Activated T-helper 2 cell treated with anti-CD3 and anti-CD28 coated beads, Interferon-gamma antibody, Interleukin-2, Interleukin-4, amounts not matched to agents 10 μg/mL and 5 μg/mL and 100 μg/mL, durations not matched to agents 14 hours and 24 hours and 36 hours (primary cell): ENCODE data around the gene BID. TPM values are rescaled to one million over a fixed set of nuclear protein-coding genes. Genes with fewer than 3 reads are reported as not detected.
A peak's percentile ranks its signal among the peaks of the same experiment; 100 is the strongest.

ENCODE experiments used
- DNase-seq: peaks from one replicate; pipeline ENCODE4 v3.0.0; 2021; ENCODE audit warnings: low spot score
- H3K27ac Mint-ChIP-seq: one replicate; pipeline ENCODE4 v1.8.0; 2021; ENCODE audit warnings: mixed read lengths
- H3K27me3 Mint-ChIP-seq: one replicate; pipeline ENCODE4 v1.8.0; 2021; ENCODE audit warnings: low read depth, mixed read lengths
- H3K36me3 Mint-ChIP-seq: one replicate; pipeline ENCODE4 v1.8.0; 2021; ENCODE audit warnings: low read depth, mixed read lengths
- H3K4me1 Mint-ChIP-seq: one replicate; pipeline ENCODE4 v1.8.0; 2021; ENCODE audit warnings: low read depth, mixed read lengths
- H3K4me3 Mint-ChIP-seq: one replicate; pipeline ENCODE4 v1.8.0; 2021; ENCODE audit warnings: low read depth, mild to moderate bottlenecking, moderate library complexity, mixed read lengths
- H3K9me3 Mint-ChIP-seq: one replicate; pipeline ENCODE4 v1.8.0; 2021; ENCODE audit warnings: mixed read lengths
- intact Hi-C: fragments of 100-400 bp; cut with micrococcal nuclease; formaldehyde crosslinking; loops from one replicate; pipeline ENCODE4 v1.15.1; 2023
- total RNA-seq: library from RNA; stranded (reverse); gene quantifications from 2 replicates; pipeline ENCODE4 v1.2.3, GENCODE V29; 2022

The BID gene
- total RNA-seq, 1 donor from 2014 or later = 11.5 TPM

DNA sequence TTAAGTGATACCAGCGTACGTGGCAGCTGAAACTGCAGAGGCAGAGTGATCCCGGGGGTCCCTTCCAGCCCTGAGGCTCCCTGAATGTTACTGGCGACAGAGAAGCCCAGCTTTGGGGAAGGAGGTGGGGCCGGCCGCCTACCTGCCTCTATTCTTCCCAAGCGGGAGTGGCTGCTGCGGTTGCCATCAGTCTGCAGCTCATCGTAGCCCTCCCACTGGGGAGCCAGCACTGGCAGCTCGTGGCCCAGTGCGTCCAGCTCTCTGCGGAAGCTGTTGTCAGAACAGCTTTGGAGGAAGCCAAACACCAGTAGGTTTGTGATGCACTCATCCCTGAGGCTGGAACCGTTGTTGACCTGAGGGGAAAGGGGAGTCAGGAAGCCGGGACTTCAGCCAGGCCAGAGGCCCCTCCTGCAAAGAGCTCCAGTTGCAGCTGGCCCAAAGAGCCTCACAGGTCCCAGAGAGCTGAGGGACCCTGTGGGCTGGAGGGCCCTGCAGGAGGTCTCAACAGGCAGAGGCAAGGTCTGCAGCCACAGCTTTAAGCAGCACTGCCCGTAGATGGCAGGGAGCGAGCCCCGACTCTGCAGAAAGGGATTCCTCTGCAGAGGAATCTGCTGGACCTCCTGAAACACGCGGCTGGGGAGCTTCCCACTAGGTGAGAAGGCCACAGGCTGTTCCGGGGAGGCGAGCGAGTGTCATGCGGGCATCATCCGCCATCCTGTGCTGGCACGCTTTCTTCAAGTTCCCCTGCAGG, 30.4 kb downstream of the BID start:
- Mint-ChIP-seq H3K36me3 (peaks cover 2% of the 10 kb centered on the region), H3K4me3 (no peak overlapping the region), H3K27ac (no peak overlapping the region), H3K27me3 (no peaks in the 10 kb centered on the region), H3K9me3 (no peaks in the 10 kb centered on the region), H3K4me1 (no peaks in the 10 kb centered on the region)
- intact Hi-C loops = loop anchor here (2.0 kb wide), 1 partner anchor 333 kb away; the partner anchor contains the start of gene PEX26
- no peak for DNase-seq

DNA sequence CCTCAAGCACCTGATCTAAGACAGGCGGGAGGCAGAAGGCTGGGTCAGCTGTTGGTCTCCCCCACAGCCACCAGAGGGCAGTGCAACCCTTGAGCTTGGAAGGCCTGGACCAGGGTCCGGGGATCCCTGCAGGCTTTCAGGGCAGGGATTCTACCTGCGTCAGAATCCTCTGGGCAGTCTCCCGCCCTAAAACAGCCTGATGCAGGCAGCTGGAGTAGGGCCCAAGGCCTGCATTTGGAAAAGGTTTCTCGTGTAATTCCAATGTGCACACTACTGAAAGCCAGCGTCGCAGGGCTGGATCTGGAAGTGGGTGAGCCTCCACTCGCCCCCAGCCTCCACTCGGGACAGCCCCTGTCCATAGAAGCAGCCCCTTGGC, 31.8 kb downstream of the BID start:
- H3K27ac Mint-ChIP-seq = no peak overlapping the region
- H3K36me3 Mint-ChIP-seq = peaks cover 2% of the 10 kb centered on the region
- H3K4me1 Mint-ChIP-seq = no peaks in the 10 kb centered on the region
- H3K27me3 Mint-ChIP-seq = no peaks in the 10 kb centered on the region
- H3K4me3 Mint-ChIP-seq = no peak overlapping the region
- H3K9me3 Mint-ChIP-seq = no peaks in the 10 kb centered on the region
- intact Hi-C loops = loop anchor here (1.0 to 2.0 kb wide), 2 partner anchors 43 to 334 kb away; partner anchors contain the start of gene PEX26
- DNase-seq = peak; percentile 44

- Mint-ChIP-seq H3K27ac (no peak overlapping the region), H3K9me3 (no peaks in the 10 kb centered on the region)
- intact Hi-C loops = loop anchor here (1.0 to 2.0 kb wide), 2 partner anchors 43 to 335 kb away; partner anchors contain the start of gene PEX26
Measured at GRCh38 chr22:17741866-17742526, 32.3 kb downstream of the BID start.

DNA sequence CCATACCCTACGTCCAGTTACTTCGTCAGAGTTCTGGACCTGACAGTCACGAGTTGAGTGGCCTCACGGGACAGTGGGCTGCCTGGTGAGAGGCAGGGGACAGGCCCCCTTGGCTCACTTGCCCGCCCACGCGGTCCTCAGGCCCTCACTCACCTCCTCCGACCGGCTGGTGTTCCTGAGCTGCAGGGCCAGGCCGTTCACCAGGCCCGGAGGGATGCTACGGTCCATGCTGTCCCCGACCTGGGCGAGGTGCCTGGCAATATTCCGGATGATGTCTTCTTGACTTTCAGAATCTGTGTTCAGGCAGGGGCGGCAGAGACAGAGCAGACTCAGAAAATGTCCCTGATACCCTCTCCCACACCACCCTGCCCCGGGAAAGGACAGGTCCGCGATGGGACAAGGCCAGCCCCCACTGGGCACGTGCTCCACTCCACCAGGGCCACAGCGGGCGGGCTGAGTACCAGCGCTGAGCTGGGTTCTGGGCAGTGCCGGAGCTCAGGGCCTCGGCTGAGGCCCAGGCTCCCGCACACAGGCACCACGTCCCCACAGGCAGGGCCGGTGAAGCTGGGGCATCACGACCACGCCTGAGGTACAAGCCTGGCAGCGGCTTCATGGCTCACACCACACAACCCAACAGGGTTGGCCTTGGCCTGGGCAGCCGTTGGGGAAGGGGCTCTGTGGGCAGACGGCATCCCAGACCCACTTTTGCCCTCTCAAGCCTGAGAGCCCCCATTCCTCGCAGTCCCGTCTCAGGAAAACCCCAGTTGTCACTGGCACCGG, 34.9 kb downstream of the BID start:
- Mint-ChIP-seq H3K4me1 (peaks cover 5% of the 10 kb centered on the region), H3K27me3 (no peaks in the 10 kb centered on the region), H3K9me3 (no peaks in the 10 kb centered on the region), H3K4me3 (no peak overlapping the region), H3K27ac (no peak overlapping the region), H3K36me3 (peaks cover 7% of the 10 kb centered on the region)
- intact Hi-C loops = loop anchor here (5.0 kb wide), 1 partner anchor 33 kb away; the partner anchor contains the start of gene BID
- DNase-seq = no peak

More at GRCh38 chr22:17741866-17742526, 32.3 kb downstream of the BID start:
- Mint-ChIP-seq H3K4me3 (no peak overlapping the region), H3K36me3 (peaks cover 2% of the 10 kb centered on the region), H3K4me1 (no peaks in the 10 kb centered on the region), H3K27me3 (no peaks in the 10 kb centered on the region)
- no peak for DNase-seq

DNA sequence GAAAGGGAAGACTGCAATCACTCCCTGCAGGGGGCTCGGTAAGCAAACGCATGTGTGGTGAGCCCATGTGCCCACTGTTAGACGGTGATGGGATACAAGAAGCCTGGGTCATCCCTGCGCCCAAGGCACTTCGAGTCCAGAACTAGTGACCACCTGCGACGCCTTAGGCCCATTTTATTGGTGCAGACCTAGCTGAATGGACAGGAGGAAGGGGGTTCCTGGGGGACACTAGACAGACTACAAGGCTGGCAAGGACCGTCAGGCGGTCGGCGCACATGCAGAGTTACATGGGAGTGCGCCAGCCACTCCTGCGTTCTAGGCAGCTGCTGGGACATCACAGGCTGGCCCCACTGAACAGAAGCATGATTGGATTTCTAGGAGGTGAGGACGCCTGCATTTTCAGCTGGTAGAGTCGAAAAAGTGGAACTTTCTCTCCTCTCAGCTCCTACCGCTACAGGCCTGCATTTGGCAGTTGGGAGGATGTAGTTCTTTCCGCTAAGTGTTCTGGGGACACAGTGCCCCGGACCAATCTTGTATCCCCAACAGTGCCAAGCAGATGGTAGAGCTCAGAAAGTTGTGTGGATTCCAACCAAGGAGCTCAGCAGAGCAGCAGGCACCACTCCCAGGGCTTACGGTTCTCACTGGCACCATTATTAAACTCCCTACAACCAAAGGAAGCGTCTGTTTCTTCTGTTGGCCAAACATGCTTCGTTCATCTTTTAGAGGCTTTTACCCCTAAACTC, 35.7 kb downstream of the BID start:
- Mint-ChIP-seq H3K4me1 (peaks cover 14% of the 10 kb centered on the region), H3K36me3 (peaks cover 15% of the 10 kb centered on the region), H3K4me3 (no peak overlapping the region), H3K27me3 (no peaks in the 10 kb centered on the region), H3K9me3 (no peaks in the 10 kb centered on the region), H3K27ac (no peak overlapping the region)
- intact Hi-C loops = loop anchor here (5.0 kb wide), 1 partner anchor 34 kb away; the partner anchor contains the start of gene BID
- DNase-seq = no peak

DNA sequence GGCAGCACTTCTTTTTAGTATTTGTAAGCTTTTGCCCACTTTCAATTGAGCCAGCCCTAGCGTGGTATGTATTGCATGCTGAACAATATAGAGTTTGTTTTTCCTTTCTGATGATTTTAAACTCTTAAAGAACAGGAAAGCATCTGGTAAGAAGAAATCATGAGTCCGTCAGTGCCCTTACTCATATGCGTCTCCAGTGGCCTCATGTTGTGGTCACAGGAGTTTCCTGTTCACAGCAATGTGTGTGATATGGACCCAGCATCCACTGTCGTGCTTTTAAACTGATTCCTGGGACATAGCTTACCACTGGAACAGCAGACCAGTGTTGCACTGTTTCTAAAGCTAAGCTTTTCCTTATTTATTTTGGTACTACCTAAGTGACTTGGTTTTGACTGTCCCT, 40.1 kb downstream of the BID start:
- Mint-ChIP-seq H3K9me3 (no peaks in the 10 kb centered on the region), H3K4me1 (peaks cover 20% of the 10 kb centered on the region), H3K36me3 (peaks cover 34% of the 10 kb centered on the region), H3K27me3 (no peaks in the 10 kb centered on the region), H3K4me3 (no peak overlapping the region), H3K27ac (peak overlapping the region; percentile 74)
- no peak for DNase-seq
- intact Hi-C loops = loop anchor here (2.0 kb wide), 1 partner anchor 47 kb away; no protein-coding TSS in a partner anchor

DNA sequence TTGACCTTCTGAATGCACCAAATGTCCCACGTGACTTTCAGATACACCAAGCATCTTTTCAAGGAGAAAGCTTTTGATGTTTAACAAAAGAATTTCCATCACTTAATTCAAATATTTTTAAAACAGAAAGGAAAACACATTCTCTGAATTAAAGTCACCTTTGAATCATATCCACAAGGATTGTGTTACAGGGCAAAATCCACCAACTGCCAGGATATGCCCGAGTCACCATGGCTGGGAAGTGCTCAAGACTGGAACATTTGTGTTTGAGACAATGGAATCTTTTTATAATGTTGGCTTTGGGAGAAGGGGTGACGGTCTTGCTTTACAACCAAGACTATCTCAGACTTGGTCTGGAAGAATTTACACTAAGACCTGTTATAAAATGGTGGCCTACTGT, 40.8 kb downstream of the BID start:
- peaks cover 20% of the 10 kb centered on the region for H3K4me1 Mint-ChIP-seq
- intact Hi-C loops = no loop called here
- no peaks in the 10 kb centered on the region for H3K9me3 Mint-ChIP-seq
- peaks cover 36% of the 10 kb centered on the region for H3K36me3 Mint-ChIP-seq
- H3K4me3 Mint-ChIP-seq = no peak overlapping the region
- DNase-seq = no peak
- H3K27ac Mint-ChIP-seq = peak overlapping the region; percentile 74
- H3K27me3 Mint-ChIP-seq = no peaks in the 10 kb centered on the region

DNA sequence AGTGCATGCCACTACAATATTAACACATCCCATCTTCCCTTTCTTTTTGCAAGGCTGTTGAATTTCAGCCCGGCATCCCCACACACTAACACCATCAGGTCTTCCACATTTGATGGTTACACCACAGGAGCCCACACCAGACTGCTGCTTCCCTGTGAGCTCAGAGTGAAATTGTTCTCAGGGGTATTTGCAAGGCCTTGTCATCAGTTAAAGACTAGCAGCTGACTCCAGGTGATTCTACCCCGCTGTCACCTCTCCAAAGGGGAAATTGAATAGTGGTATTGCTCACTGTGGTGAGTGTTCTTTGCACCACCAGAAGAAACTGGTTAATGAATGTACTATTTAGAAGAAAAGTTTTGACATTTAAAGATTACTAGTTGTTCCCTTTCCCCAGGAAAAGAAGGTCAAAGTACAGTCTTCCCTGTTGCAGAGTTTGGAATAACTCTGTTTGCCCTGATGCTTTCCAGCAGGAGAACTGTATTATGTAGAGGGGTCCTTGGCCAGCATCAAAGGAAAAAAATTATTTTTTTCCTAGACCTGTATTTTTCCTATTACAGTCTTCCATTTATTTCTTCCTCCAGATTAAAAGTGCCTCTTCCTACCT, 41.9 kb downstream of the BID start:
- intact Hi-C loops = no loop called here
- Mint-ChIP-seq H3K4me1 (peaks cover 20% of the 10 kb centered on the region), H3K9me3 (no peaks in the 10 kb centered on the region), H3K36me3 (peaks cover 44% of the 10 kb centered on the region), H3K4me3 (no peak overlapping the region), H3K27ac (no peak overlapping the region), H3K27me3 (no peaks in the 10 kb centered on the region)
- no peak for DNase-seq

DNA sequence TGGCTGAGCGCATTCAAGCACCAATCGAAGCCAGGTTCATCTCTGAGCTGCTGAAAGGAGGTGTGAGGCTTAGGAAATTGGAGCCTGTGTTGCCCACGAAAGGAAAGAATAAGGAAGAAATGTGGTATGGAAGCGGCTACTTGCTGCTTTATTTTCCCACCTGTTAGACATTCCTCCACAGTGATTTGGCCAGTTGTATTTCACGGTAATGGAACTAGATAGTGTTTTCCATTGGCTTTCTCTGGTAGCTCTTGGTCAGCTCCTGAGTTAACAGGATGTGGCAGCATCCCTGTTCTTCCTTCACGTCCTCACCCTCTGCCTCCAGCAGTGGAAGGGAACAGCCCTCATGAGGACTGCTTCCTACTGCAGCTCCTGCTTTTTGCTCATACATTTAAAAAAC, 44.7 kb downstream of the BID start:
- Mint-ChIP-seq H3K9me3 (no peaks in the 10 kb centered on the region), H3K4me3 (no peak overlapping the region), H3K4me1 (peaks cover 23% of the 10 kb centered on the region), H3K27me3 (no peaks in the 10 kb centered on the region), H3K36me3 (peaks cover 52% of the 10 kb centered on the region), H3K27ac (no peak overlapping the region)
- no peak for DNase-seq
- intact Hi-C loops = no loop called here

DNA sequence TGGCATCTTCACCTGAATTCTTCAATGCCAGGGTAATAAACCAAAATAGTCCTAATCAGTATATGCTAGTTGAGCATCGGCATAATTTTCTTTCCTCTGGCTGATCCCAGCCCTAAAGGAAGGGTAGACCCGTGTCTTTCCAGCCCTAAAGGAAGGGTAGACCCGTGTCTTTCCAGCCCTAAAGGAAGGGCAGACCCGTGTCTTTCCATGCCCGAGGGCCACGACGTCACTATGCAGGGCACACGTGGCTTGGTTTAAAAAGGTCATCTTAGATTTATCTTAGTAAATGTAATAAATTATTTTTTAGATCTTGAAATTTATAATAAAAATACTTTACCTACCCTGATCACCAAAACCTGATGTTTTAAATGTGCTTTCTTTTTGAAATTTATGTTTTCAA, 45.5 kb downstream of the BID start:
- H3K4me3 Mint-ChIP-seq = no peak overlapping the region
- no peak overlapping the region for H3K27ac Mint-ChIP-seq
- intact Hi-C loops = no loop called here
- no peak for DNase-seq
- peaks cover 15% of the 10 kb centered on the region for H3K4me1 Mint-ChIP-seq
- H3K27me3 Mint-ChIP-seq = no peaks in the 10 kb centered on the region
- H3K36me3 Mint-ChIP-seq = peaks cover 44% of the 10 kb centered on the region
- H3K9me3 Mint-ChIP-seq = no peaks in the 10 kb centered on the region

DNA sequence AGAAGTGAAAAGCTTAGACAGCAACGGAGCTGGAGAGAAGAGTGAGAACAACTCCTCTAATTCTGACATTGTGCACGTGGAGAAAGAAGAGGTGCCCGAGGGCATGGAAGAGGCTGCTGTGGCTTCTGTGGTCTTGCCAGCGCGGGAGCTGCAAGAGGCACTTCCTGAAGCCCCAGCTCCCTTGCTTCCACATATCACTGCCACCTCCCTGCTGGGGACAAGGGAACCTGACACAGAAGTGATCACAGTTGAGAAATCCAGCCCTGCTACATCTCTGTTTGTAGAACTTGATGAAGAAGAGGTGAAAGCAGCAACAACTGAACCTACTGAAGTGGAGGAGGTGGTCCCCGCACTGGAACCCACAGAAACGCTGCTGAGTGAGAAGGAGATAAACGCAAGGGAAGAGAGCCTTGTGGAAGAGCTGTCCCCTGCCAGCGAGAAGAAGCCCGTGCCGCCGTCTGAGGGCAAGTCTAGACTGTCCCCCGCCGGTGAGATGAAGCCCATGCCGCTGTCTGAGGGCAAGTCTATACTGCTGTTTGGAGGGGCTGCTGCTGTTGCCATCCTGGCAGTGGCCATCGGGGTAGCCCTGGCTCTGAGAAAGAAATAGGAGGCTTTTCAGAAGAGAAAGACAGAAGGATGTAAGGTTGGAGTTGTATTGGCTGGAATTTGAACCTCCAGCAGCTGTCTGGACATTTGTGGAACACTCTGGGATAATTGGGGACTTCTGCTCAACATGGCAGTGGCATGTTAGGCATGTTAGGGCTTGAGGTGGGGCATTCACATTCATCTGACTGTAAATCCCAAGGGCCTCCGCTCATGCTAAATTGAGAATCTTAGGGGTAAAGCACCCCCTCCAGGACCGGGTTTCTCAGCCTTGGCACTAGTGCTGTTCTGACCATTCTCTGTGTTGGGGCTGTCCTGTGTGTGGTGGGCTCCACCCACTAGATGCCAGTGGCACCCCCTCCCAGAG, 47.1 kb downstream of the BID start:
- no peak for DNase-seq
- Mint-ChIP-seq H3K4me3 (no peak overlapping the region), H3K27me3 (no peaks in the 10 kb centered on the region), H3K4me1 (peaks cover 7% of the 10 kb centered on the region), H3K9me3 (no peaks in the 10 kb centered on the region), H3K36me3 (peaks cover 32% of the 10 kb centered on the region), H3K27ac (no peak overlapping the region)
- intact Hi-C loops = no loop called here
